GM12864 (cell line): ENCODE measurements around the gene TGOLN2.
"Not testable (repeated sequence)": the region's sequence is repeated elsewhere in the genome, so short reads cannot be mapped to it uniquely, and the experiment has no call there.

Experiments used
- DNase-seq: peaks from one replicate; pipeline ENCODE4 v3.0.0-alpha.2; 2011; ENCODE audit warnings: low read depth
- H3K4me3 ChIP-seq: 2 replicates; pipeline ENCODE4 v1.5.1; 2011; ENCODE audit warnings: mild to moderate bottlenecking, low read depth, low read length, control low read depth
- TF ChIP-seq, protein P1 (sequence below): IDR thresholded peaks from 2 replicates; pipeline ENCODE4 v1.5.1; 2011; ENCODE audit warnings: low read depth, mild to moderate bottlenecking, moderate library complexity, low read length, control low read depth, inconsistent platforms; ENCODE audit errors: missing control alignments

TGOLN2 gene

DNA sequence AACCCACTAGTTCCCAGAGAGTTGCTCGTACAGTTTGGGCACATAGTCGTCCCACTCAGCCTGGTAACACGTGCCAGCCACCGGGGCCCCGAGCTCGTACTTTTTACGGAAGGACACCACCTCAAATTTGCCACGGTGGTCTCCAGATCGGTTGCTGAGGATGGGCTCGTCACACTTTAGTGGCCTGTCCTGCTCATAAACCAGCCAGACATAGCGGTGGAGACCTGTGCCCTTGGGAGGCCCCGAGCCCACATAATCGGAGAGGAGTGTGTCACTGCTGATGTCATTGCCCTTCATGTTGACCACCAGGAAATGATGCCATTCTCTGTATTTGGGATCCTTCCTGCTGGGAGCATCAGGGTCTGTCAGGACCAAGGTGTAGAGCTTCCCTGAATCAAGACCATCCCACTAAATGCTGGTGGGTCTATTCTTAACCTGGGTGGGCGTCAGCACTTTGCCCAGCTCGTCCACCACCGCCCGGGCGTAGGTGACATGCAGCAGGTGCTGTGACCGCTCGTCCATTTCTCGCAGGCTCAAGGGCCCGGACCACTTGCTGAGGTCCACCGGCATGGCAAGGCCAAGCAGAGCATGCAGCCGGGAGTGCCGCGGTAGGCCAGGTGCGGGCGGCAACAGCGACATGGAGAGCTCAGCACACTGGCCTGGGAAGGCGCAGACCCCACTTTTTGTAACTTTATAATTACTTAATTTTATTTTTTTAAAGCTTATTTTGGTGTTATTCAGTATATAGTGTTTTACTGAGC, 13.7 kb upstream of the TGOLN2 start:
- no peak for DNase-seq
- TF ChIP-seq, protein P1, sequence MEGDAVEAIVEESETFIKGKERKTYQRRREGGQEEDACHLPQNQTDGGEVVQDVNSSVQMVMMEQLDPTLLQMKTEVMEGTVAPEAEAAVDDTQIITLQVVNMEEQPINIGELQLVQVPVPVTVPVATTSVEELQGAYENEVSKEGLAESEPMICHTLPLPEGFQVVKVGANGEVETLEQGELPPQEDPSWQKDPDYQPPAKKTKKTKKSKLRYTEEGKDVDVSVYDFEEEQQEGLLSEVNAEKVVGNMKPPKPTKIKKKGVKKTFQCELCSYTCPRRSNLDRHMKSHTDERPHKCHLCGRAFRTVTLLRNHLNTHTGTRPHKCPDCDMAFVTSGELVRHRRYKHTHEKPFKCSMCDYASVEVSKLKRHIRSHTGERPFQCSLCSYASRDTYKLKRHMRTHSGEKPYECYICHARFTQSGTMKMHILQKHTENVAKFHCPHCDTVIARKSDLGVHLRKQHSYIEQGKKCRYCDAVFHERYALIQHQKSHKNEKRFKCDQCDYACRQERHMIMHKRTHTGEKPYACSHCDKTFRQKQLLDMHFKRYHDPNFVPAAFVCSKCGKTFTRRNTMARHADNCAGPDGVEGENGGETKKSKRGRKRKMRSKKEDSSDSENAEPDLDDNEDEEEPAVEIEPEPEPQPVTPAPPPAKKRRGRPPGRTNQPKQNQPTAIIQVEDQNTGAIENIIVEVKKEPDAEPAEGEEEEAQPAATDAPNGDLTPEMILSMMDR = no peak
- no peak overlapping the region for H3K4me3 ChIP-seq

GRCh38 chr2:85340034-85340892, 12.5 kb upstream of the TGOLN2 start:
- TF ChIP-seq, protein P1 = no peak

GRCh38 chr2:85334928-85335327, 7.1 kb upstream of the TGOLN2 start:
- H3K4me3 ChIP-seq = no peak overlapping the region
- TF ChIP-seq, protein P1 = no peak
- no peak for DNase-seq

More at GRCh38 chr2:85340034-85340892, 12.5 kb upstream of the TGOLN2 start:
- no peak overlapping the region for H3K4me3 ChIP-seq
- no peak for DNase-seq

- DNase-seq, H3K4me3 ChIP-seq: not testable (repeated sequence)
Measured at GRCh38 chr2:85333877-85334276, 6.1 kb upstream of the TGOLN2 start.

GRCh38 chr2:85330839-85331636, 3.2 kb upstream of the TGOLN2 start:
- no peak for DNase-seq
- TF ChIP-seq, protein P1 = no peak
- no peak overlapping the region; the same call in 1 of the 2 replicates for H3K4me3 ChIP-seq

DNA sequence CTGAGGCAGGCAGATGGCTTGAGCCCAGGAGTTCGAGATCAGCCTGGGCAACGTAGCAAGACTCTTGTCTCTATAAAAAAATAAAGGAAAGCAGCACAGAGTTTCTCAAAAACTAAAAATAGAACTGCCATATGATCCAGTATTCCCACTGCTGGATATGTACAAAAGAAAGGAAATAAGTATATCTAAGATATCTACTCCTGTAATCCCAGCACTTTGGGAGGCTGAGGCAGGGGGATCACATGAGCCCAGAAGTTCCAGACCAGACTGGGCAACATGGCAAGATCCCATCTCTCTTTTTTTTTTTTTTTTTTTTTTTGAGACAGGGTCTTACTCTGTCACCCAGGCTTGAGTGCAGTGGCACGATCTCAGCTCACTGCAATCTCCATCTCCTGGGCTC, 1.9 kb upstream of the TGOLN2 start:
- DNase-seq, H3K4me3 ChIP-seq: not testable (repeated sequence)

GRCh38 chr2:85329181-85329651, 1.4 kb upstream of the TGOLN2 start:
- no peak overlapping the region for H3K4me3 ChIP-seq
- no peak for DNase-seq
- TF ChIP-seq, protein P1 = no peak
